ENCODE data around the gene CDK12. TPM values are rescaled to one million over a fixed set of nuclear protein-coding genes. Genes with fewer than 3 reads are reported as not detected.
"Not testable (repeated sequence)": the region's sequence is repeated elsewhere in the genome, so short reads cannot be mapped to it uniquely, and the experiment has no call there.

The CDK12 gene
- polyA plus RNA-seq (ENCODE audit: insufficient read length in 12 of 12): 10 to 100 TPM in 11 of 12 donors, not detected in 1; 23.5 to 59.0 (median 32.6) TPM
- long read RNA-seq, donor 1, full-length matches to known transcripts: 7 of 20 reads
- long read RNA-seq, donor 1, partial matches to known transcripts: 13 of 20 reads
- long read RNA-seq, donor 1, other reads (novel, unspliced or antisense): 0 of 20 reads
- long read RNA-seq, donor 2, transcript CDK12-208 (1 exons, 1,963 nt): major isoform, 5 of 5 reads
- long read RNA-seq, donor 2, partial matches to known transcripts: 0 of 5 reads
- long read RNA-seq, donor 2, other reads (novel, unspliced or antisense): 0 of 5 reads
- long read RNA-seq, donor 3, partial matches to known transcripts: 10 of 14 reads
- long read RNA-seq, donor 3, other reads (novel, unspliced or antisense): 0 of 14 reads
- long read RNA-seq, donor 4, partial matches to known transcripts: 0 of 4 reads
- long read RNA-seq, donor 4, other reads (novel, unspliced or antisense): 0 of 4 reads
- long read RNA-seq, donor 5, partial matches to known transcripts: 5 of 10 reads
- long read RNA-seq, donor 5, other reads (novel, unspliced or antisense): 0 of 10 reads
- long read RNA-seq, donor 6, partial matches to known transcripts: 0 of 1 reads
- long read RNA-seq, donor 6, other reads (novel, unspliced or antisense): 0 of 1 reads
- long read RNA-seq, donor 7, partial matches to known transcripts: 16 of 20 reads
- long read RNA-seq, donor 7, other reads (novel, unspliced or antisense): 0 of 20 reads
- long read RNA-seq, donor 8, full-length matches to known transcripts: 2 of 8 reads
- long read RNA-seq, donor 8, partial matches to known transcripts: 6 of 8 reads
- long read RNA-seq, donor 8, other reads (novel, unspliced or antisense): 0 of 8 reads
- long read RNA-seq, donor 9, transcript CDK12-208 (1 exons, 1,963 nt): major isoform, 5 of 5 reads
- long read RNA-seq, donor 9, partial matches to known transcripts: 0 of 5 reads
- long read RNA-seq, donor 9, other reads (novel, unspliced or antisense): 0 of 5 reads
- long read RNA-seq, donor 10, transcript CDK12-208 (1 exons, 1,963 nt): major isoform, 6 of 23 reads
- long read RNA-seq, donor 10, partial matches to known transcripts: 17 of 23 reads
- long read RNA-seq, donor 10, other reads (novel, unspliced or antisense): 0 of 23 reads
- long read RNA-seq, donor 11, full-length matches to known transcripts: 8 of 21 reads
- long read RNA-seq, donor 11, partial matches to known transcripts: 13 of 21 reads
- long read RNA-seq, donor 11, other reads (novel, unspliced or antisense): 0 of 21 reads

GRCh38 chr17:39461113-39461925, at the start of gene CDK12:
TSS of gene CDK12 (plus strand) at chr17:39461486. CDS start at chr17:39462072, 586 bp downstream.
- peak; percentile 100 for DNase-seq

- DNase-seq: no peak
Observed at GRCh38 chr17:39416141-39416540, 45.1 kb upstream of the CDK12 start.

- no peak for DNase-seq
Observed at GRCh38 chr17:39429600-39429999, 31.7 kb upstream of the CDK12 start.

GRCh38 chr17:39439868-39440267, 21.4 kb upstream of the CDK12 start:
- not testable (repeated sequence) for DNase-seq

- no peak for DNase-seq
Observed at GRCh38 chr17:39443326-39443725, 18.0 kb upstream of the CDK12 start.

GRCh38 chr17:39447561-39447960, 13.7 kb upstream of the CDK12 start:
- no peak for DNase-seq

GRCh38 chr17:39450051-39450450, 11.2 kb upstream of the CDK12 start:
- no peak for DNase-seq

- peak; percentile 98 for DNase-seq
Observed at GRCh38 chr17:39450847-39451581, 10.3 kb upstream of the CDK12 start, which contains the start of gene MED1. TSS of gene MED1 (minus strand) at chr17:39451263. CDS start at chr17:39451062, 201 bp downstream.

GRCh38 chr17:39455919-39456318, 5.4 kb upstream of the CDK12 start:
- no peak for DNase-seq

- DNase-seq: peak; percentile 54
Observed at GRCh38 chr17:39461926-39462569, 762 bp downstream of the CDK12 start.

- DNase-seq: peak; percentile 12
Observed at GRCh38 chr17:39462631-39463375, 1.5 kb downstream of the CDK12 start.

- DNase-seq: not testable (repeated sequence)
Observed at GRCh38 chr17:39464639-39465181, 3.4 kb downstream of the CDK12 start.

- not testable (repeated sequence) for DNase-seq
Observed at GRCh38 chr17:39468610-39469009, 7.3 kb downstream of the CDK12 start.

- DNase-seq: no peak
Observed at GRCh38 chr17:39473310-39473709, 12.0 kb downstream of the CDK12 start.

GRCh38 chr17:39479631-39480030, 18.3 kb downstream of the CDK12 start:
- not testable (repeated sequence) for DNase-seq

GRCh38 chr17:39483506-39483905, 22.2 kb downstream of the CDK12 start:
- DNase-seq: no peak

GRCh38 chr17:39484178-39484577, 22.9 kb downstream of the CDK12 start:
- no peak for DNase-seq

- no peak for DNase-seq
Observed at GRCh38 chr17:39485555-39485954, 24.3 kb downstream of the CDK12 start.

Measured in muscle of arm (tissue), 14 donors.